Neural crest cell (in vitro differentiated cells): ENCODE data around the gene DTHD1. TPM values are rescaled to one million over a fixed set of nuclear protein-coding genes. Genes with fewer than 3 reads are reported as not detected.

Source experiments
- DNase-seq: peaks from one replicate; pipeline ENCODE4 v3.0.0; 2021; ENCODE audit warnings: low read depth, mixed read lengths, low spot score
- H3K27ac Mint-ChIP-seq: one replicate; pipeline ENCODE4 v1.8.0; 2021; ENCODE audit warnings: mild to moderate bottlenecking, mixed read lengths; ENCODE audit not compliant: unreplicated experiment
- H3K27me3 Mint-ChIP-seq: 2 replicates; pipeline ENCODE4 v1.8.0; 2021; ENCODE audit warnings: low read depth, mild to moderate bottlenecking, mixed read lengths
- H3K36me3 Mint-ChIP-seq: 2 replicates; pipeline ENCODE4 v1.8.0; 2021; ENCODE audit warnings: low read depth, mild to moderate bottlenecking, mixed read lengths
- H3K4me1 Mint-ChIP-seq: 2 replicates; pipeline ENCODE4 v1.8.0; 2021; ENCODE audit warnings: mixed read lengths
- H3K4me3 Mint-ChIP-seq: one replicate; pipeline ENCODE4 v1.8.0; 2021; ENCODE audit warnings: mild to moderate bottlenecking, mixed read lengths
- H3K9me3 Mint-ChIP-seq: 2 replicates; pipeline ENCODE4 v1.8.0; 2021; ENCODE audit warnings: mixed read lengths
- total RNA-seq: library from RNA; stranded (reverse); gene quantifications from 2 replicates; pipeline ENCODE4 v1.2.1, GENCODE V29; 2021
- TF ChIP-seq, protein P1 (sequence below): fragments of 200-600 bp; sonication (generic); conservative IDR thresholded peaks from 2 replicates; pipeline ENCODE4 v1.5.0; 2021; ENCODE audit warnings: antibody characterized with exemption, mild to moderate bottlenecking

Gene DTHD1
- total RNA-seq, 1 donor from 2014 or later = not detected

DNA sequence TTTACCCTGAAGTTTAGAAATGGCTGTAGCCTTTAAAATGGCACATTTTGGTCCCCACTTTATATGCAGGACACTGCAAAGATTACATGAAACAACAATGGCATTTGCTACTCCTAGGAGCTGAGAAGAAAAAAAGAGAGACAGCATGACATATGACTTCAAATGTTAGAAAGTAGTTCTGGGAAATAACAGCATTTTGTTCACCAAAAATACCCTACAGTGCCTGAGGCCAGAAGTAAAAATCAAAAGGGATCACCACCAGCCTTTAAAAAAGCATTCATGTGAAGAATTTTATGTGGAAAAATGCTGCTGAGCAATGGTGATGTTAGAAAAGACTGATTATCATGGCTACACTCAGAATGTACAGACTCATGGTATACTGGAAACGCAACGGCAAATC is 110.0 kb downstream of the DTHD1 start:
- H3K27me3 Mint-ChIP-seq = no peaks in the 10 kb centered on the region
- H3K4me3 Mint-ChIP-seq = no peak overlapping the region
- H3K27ac Mint-ChIP-seq = peak overlapping the region; percentile 65
- DNase-seq = no peak
- H3K36me3 Mint-ChIP-seq = no peaks in the 10 kb centered on the region
- no peaks in the 10 kb centered on the region for H3K9me3 Mint-ChIP-seq
- TF ChIP-seq, protein P1, sequence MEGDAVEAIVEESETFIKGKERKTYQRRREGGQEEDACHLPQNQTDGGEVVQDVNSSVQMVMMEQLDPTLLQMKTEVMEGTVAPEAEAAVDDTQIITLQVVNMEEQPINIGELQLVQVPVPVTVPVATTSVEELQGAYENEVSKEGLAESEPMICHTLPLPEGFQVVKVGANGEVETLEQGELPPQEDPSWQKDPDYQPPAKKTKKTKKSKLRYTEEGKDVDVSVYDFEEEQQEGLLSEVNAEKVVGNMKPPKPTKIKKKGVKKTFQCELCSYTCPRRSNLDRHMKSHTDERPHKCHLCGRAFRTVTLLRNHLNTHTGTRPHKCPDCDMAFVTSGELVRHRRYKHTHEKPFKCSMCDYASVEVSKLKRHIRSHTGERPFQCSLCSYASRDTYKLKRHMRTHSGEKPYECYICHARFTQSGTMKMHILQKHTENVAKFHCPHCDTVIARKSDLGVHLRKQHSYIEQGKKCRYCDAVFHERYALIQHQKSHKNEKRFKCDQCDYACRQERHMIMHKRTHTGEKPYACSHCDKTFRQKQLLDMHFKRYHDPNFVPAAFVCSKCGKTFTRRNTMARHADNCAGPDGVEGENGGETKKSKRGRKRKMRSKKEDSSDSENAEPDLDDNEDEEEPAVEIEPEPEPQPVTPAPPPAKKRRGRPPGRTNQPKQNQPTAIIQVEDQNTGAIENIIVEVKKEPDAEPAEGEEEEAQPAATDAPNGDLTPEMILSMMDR = no peak
- H3K4me1 Mint-ChIP-seq = peaks cover 19% of the 10 kb centered on the region

GRCh38 chr4:36392024-36392423 is 110.6 kb downstream of the DTHD1 start:
- no peak for DNase-seq
- Mint-ChIP-seq H3K36me3 (no peaks in the 10 kb centered on the region), H3K27ac (no peak overlapping the region), H3K27me3 (no peaks in the 10 kb centered on the region), H3K9me3 (no peaks in the 10 kb centered on the region), H3K4me1 (peaks cover 19% of the 10 kb centered on the region), H3K4me3 (no peak overlapping the region)
- TF ChIP-seq, protein P1 = no peak

DNA sequence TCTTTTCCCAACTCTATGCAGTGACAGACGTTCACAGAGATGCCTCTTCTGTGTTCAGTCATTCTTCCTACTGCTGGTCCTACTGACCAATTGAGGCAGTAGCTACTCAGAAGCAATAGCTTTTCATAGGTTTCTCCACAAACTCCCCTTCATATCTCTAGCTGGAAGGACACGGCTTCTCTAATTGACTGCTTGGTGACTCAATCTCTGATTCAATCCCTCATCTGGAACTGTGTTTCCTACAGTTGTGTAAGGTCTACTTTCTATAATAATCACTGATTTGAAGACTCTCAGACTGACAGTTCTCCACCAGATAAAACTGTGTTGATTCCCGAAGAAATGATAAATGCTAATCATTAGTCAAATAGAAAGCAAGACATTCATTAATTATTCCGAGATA is 111.5 kb downstream of the DTHD1 start:
- no peaks in the 10 kb centered on the region for H3K9me3 Mint-ChIP-seq
- no peak overlapping the region for H3K27ac Mint-ChIP-seq
- H3K36me3 Mint-ChIP-seq = no peaks in the 10 kb centered on the region
- no peaks in the 10 kb centered on the region for H3K27me3 Mint-ChIP-seq
- H3K4me3 Mint-ChIP-seq = no peak overlapping the region
- TF ChIP-seq, protein P1 = no peak
- H3K4me1 Mint-ChIP-seq = peaks cover 16% of the 10 kb centered on the region
- DNase-seq = no peak

Other genes starting within 250 kb of the DTHD1 start
- gene ARAP2, start 37.1 kb upstream of the DTHD1 start, total RNA-seq = 0.93 TPM in 2 replicates